GM12878 (cell line): ENCODE data around the gene C19orf18. TPM values are rescaled to one million over a fixed set of nuclear protein-coding genes. Genes with fewer than 3 reads are reported as not detected.

Experiments
- ATAC-seq: fragments of 200-7000 bp; cut with Tn5 transposase; 3 replicates; pipeline ENCODE4 v1.9.1; 2020; ENCODE audit warnings: mild to moderate bottlenecking, moderate library complexity
- BruUV-seq: library from RNA; stranded (reverse); fragments of 400-500 nt; replicated peaks from 2 replicates; lab custom pipeline; 2021; lab: Mats Ljungman, UMichigan
- CTCF ChIA-PET: fragments of 300-600 bp; sonication (Branson Sonifier 250); formaldehyde crosslinking; extraction: SDS; loops from one replicate; lab custom pipeline; 2021; ENCODE audit warnings: inconsistent platforms; lab: Yijun Ruan, JAX
- POLR2A ChIA-PET: fragments of 350-600 bp; formaldehyde crosslinking; extraction: SDS; loops from one replicate; lab custom pipeline; 2021; ENCODE audit warnings: inconsistent platforms; lab: Charles Lee
- RAD21 ChIA-PET: fragments of 300-600 bp; sonication (Branson Sonifier 250); formaldehyde crosslinking; loops from one replicate; lab custom pipeline; 2023; ENCODE audit warnings: antibody characterized with exemption; ENCODE audit not compliant: unreplicated experiment; lab: Charles Lee
- SMC1A ChIA-PET: fragments of 300-600 bp; sonication (Branson Sonifier 250); formaldehyde crosslinking; loops from one replicate; lab custom pipeline; 2023; ENCODE audit not compliant: unreplicated experiment, uncharacterized antibody; lab: Charles Lee
- DNase-seq: peaks from one replicate; pipeline ENCODE4 v3.0.0-alpha.2; 2011; ENCODE audit warnings: low read depth, low spot score
- FAIRE-seq: peaks from 3 replicates; lab custom pipeline; 2011; peaks lifted over from hg19 to GRCh38; lab: Jason Lieb, UNC
- H2AFZ ChIP-seq: 2 replicates; pipeline ENCODE4 v1.6.0; 2011; ENCODE audit warnings: low read depth, low read length, control low read depth; ENCODE audit not compliant: control insufficient read depth
- H3K27ac ChIP-seq: 2 replicates; pipeline ENCODE4 v1.5.1; 2011; ENCODE audit warnings: control low read depth; ENCODE audit not compliant: control insufficient read depth, insufficient read depth
- H3K27me3 ChIP-seq, 2 experiments: replicated peaks in 1 of 2; 2 replicates each; pipeline versions ENCODE4 v1.6.0 to v1.6.1; 2011; ENCODE audit warnings: low read length in 1 of 2; ENCODE audit not compliant: control insufficient read depth in 2 of 2, insufficient read depth in 2 of 2
- H3K36me3 ChIP-seq, 2 experiments: 2 replicates each; pipeline ENCODE4 v1.5.1; 2011; ENCODE audit warnings: low read length in 1 of 2; ENCODE audit not compliant: control insufficient read depth in 2 of 2, insufficient read depth in 2 of 2
- H3K4me1 ChIP-seq: 2 replicates; pipeline ENCODE4 v1.6.1; 2011; ENCODE audit warnings: mild to moderate bottlenecking, low read length, moderate library complexity, mixed read lengths; ENCODE audit not compliant: control insufficient read depth, insufficient read depth
- H3K4me2 ChIP-seq: 2 replicates; pipeline ENCODE4 v1.6.0; 2011; ENCODE audit warnings: control low read depth; ENCODE audit not compliant: control insufficient read depth, insufficient read depth
- H3K4me3 ChIP-seq: fragments of 200-600 bp; sonication (generic); 2 replicates; pipeline ENCODE4 v1.5.1; 2016
- H3K79me2 ChIP-seq: 2 replicates; pipeline ENCODE4 v1.6.0; 2011; ENCODE audit warnings: low read length; ENCODE audit not compliant: control insufficient read depth, insufficient read depth
- H3K9ac ChIP-seq: 2 replicates; pipeline ENCODE4 v1.8.0; 2011; ENCODE audit warnings: low read length, control low read depth, mixed read lengths; ENCODE audit not compliant: control insufficient read depth, insufficient read depth
- H3K9me3 ChIP-seq: replicated peaks from 3 replicates; pipeline ENCODE4 v1.5.1; 2011; ENCODE audit warnings: mild to moderate bottlenecking, low read length; ENCODE audit not compliant: control insufficient read depth, insufficient read depth
- H4K20me1 ChIP-seq: 2 replicates; pipeline ENCODE4 v1.6.0; 2011; ENCODE audit not compliant: control insufficient read depth, insufficient read depth
- MLLT1 ChIP-seq: fragments of 450-650 bp; IDR thresholded peaks from 2 replicates; pipeline ENCODE4 v1.6.1; 2016; ENCODE audit warnings: mild to moderate bottlenecking
- NBN ChIP-seq: fragments of 450-650 bp; IDR thresholded peaks from 2 replicates; pipeline ENCODE4 v1.6.1; 2016
- SMAD1 ChIP-seq: fragments of 450-650 bp; IDR thresholded peaks from 2 replicates; pipeline ENCODE4 v1.6.1; 2018; ENCODE audit warnings: mild to moderate bottlenecking, low read depth; ENCODE audit not compliant: partially characterized antibody
- SREBF1 ChIP-seq: IDR thresholded peaks from 2 replicates; pipeline ENCODE4 v1.6.1; 2012; ENCODE audit warnings: mild to moderate bottlenecking, low read length
- ZNF217 ChIP-seq: fragments of 450-650 bp; IDR thresholded peaks from 2 replicates; pipeline ENCODE4 v1.6.1; 2017; ENCODE audit warnings: antibody characterized with exemption, mild to moderate bottlenecking
- WGBS: methylation state at CpG from one replicate; pipeline ENCODE4 v1.1.6; 2016; ENCODE audit warnings: low lambda C conversion rate; ENCODE audit not compliant: insufficient replicate concordance, insufficient coverage; ENCODE audit errors: missing lambda C conversion rate; 5-methylcytosine and 5-hydroxymethylcytosine counted together
- in situ Hi-C: fragments of 300-500 bp; cut with MboI; formaldehyde crosslinking; loops from 9 replicates; pipeline ENCODE4 v1.14.3; 2018; ENCODE audit warnings: mixed read lengths
- intact Hi-C: fragments of 100-400 bp; cut with micrococcal nuclease; formaldehyde crosslinking; loops from one replicate; pipeline ENCODE4 v1.14.2; 2022; ENCODE audit not compliant: unreplicated experiment
- polyA plus RNA-seq, 11 experiments: library from polyadenylated mRNA; depleted of rRNA in 4 of 11; unstranded in 6 of 11; stranded (reverse) in 5 of 11; fragments of >200 nt; fragmentation: Nextera tagmentation in 4 of 11; fragmentation: Illumina TruSeq in 1 of 11; extraction: Ambion mirVana in 4 of 11; extraction: Trizol in 1 of 11; gene quantifications; 1 replicate in 1 of 11; 2 replicates in 10 of 11; pipeline versions ENCODE4 v1.2.1 to v1.2.3, GENCODE V29; 2011 to 2016; ENCODE audit warnings: inconsistent platforms in 2 of 11, missing spikeins in 2 of 11, low read depth in 1 of 11
- total RNA-seq, 4 experiments: library from RNA; depleted of rRNA in 3 of 4; stranded (reverse); fragments of >200 nt in 3 of 4; fragmentation: Illumina TruSeq in 1 of 4; extraction: Trizol in 1 of 4; gene quantifications; 2 replicates each; pipeline versions ENCODE4 v1.2.1 to v1.2.3, GENCODE V29; 2013 to 2021

Gene C19orf18
- total and polyA plus RNA-seq, 10 of the 15 experiments (the other 5 are each of a cell fraction or from before 2014, with no cell fraction given), result 0.12 to 0.29 (median 0.21) TPM; not detected in 7

DNA sequence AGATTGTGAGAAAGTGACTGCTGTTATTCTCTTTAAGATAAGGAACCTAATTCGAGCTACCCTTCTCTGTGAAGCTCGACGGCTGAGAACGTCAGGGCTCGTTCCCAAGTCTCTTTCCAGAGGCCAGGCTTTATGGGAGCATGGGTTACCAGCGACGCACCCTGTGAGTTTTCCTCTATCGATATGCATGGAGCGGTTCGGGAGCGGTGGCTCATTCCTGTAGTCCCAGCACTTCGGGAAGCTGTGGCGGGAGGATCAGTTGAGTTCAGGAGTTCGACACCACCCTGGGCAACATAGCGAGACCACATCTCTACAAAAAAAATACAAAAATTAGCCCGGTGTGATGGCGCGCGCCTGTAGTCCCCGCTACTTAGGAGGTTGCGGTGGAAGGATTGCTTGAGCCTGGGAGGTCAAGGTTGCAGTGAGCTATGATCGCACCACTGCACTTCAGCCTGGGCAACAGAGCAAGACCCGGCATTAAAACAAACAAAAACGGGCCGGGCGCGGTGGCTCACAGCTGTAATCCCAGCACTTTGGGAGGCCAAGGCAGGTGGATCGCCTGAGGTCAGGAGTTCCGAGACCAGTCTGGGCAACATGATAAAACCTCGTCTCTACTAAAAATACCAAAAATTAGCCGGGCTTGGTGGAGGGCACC, 29.0 kb upstream of the C19orf18 start:
- POLR2A ChIA-PET, result interaction anchor here (0.7 to 1.5 kb wide), 4 partner anchors 8 to 516 kb away, joined by 3 to 4 read pairs (median 3); partner anchors contain the start of gene ZBTB45
- Histone ChIP-seq H3K79me2 (peaks cover 5% of the 10 kb centered on the region; the same call in 1 of the 2 replicates), H3K4me3 (peak overlapping the region; percentile 71), H3K4me2 (peak overlapping the region; percentile 46), H4K20me1 (no peaks in the 10 kb centered on the region), H2AFZ (peak overlapping the region; percentile 88)
- DNase-seq, result no peak
- TSS peak; percentile 60 for BruUV-seq
- FAIRE-seq, result no peak
- TF ChIP-seq ZNF217 (peak; percentile 10; the same call in 1 of the 2 replicates), MLLT1 (peak; percentile 98), NBN (0 out of 2 replicates have a peak, but pooled peaks have one; percentile 3), SREBF1 (no peak), SMAD1 (no peak)
- TF ChIP-seq, all 136 proteins: peak for 3
- intact Hi-C loops, result no loop called here
- Histone ChIP-seq H3K36me3 (peaks cover 7 to 12% of the 10 kb centered on the region in 2 experiments), H3K9me3 (peaks cover 44% of the 10 kb centered on the region), H3K4me1 (peaks cover 4% of the 10 kb centered on the region; the same call in 1 of the 2 replicates), H3K27ac (peak overlapping the region; percentile 60; the same call in 1 of the 2 replicates), H3K9ac (peak overlapping the region; percentile 77; the same call in 1 of the 2 replicates), H3K27me3 (no peaks in the 10 kb centered on the region)
- RAD21 ChIA-PET, result no interaction called here
- in situ Hi-C loops, result no loop called here
- WGBS, result 76% methylated on average over 31 of the region's 31 CpGs
- no peak for ATAC-seq
- CTCF ChIA-PET, result interaction anchor here (0.7 to 0.9 kb wide), 2 partner anchors 116 to 344 kb away, joined by 3 read pairs; no protein-coding TSS in a partner anchor
- SMC1A ChIA-PET, result interaction anchor here (1.7 kb wide), 1 partner anchor 276 kb away, joined by 5 read pairs; the partner anchor contains the start of gene ZNF671
